GM21723 (cell line): ENCODE measurements around the gene SNPH.
"Not testable (repeated sequence)": the region's sequence is repeated elsewhere in the genome, so short reads cannot be mapped to it uniquely, and the experiment has no call there.

Source experiments
- ATAC-seq: cut with Tn5 transposase; IDR thresholded peaks from one replicate; pipeline ENCODE4 v1.9.1; 2021; ENCODE audit warnings: mild to moderate bottlenecking, moderate library complexity; ENCODE audit not compliant: unreplicated experiment

SNPH gene

GRCh38 chr20:1266167-1266973, at the start of gene SNPH:
Gene SNPH (plus strand): TSS chr20:1266294. CDS start chr20:1296240, 29,946 bp downstream.
- ATAC-seq = peak; percentile 76

- not testable (repeated sequence) for ATAC-seq
Observed at GRCh38 chr20:1216527-1217427, 49.3 kb upstream of the SNPH start.

DNA sequence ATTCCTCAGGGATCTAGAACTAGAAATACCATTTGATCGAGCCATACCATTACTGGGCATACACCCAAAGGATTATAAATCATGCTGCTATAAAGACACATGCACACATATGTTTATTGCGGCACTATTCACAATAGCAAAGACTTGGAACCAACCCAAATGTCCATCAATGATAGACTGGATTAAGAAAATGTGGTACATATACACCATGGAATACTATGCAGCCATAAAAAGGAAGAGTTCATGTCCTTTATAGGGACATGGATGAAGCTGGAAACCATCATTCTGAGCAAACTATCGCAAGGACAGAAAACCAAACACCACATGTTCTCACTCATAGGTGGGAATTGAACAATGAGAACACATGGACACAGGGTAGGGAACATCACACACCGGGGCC, 43.3 kb upstream of the SNPH start:
- ATAC-seq = not testable (repeated sequence)

DNA sequence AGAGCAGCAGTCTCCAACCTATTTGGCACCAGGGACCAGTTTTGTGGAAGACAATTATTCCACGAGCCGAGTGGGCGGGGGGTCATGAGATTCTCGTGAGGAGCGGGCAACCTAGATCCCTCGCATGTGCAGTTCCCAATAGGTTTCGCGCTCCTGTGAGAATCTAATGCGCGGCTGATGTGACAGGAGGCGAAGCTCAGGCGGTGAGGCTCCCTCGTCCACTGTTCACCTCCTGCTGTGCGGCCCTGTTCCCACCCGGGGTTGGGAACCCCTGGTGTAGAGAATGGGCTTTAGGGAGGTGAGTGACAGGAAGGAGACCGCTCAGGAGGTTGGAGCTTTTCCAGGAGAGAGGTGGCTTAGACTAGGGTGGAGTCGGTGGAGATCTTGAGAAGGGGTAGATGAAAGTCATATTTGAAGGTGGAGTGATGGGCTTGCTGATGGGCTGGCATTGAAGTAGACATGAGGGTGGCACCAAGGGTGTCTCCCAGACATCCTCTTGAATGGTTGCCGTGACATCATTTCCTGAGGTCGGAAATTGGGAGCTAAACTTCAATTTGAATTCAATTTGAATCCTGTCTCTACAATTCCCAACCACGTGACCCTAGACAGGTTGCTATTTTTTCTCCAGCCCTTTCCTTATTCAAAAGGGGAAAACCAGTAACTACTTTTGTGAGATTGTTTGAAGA, 41.7 kb upstream of the SNPH start:
- no peak for ATAC-seq

GRCh38 chr20:1225263-1225782, 40.8 kb upstream of the SNPH start:
- no peak for ATAC-seq

- ATAC-seq = peak; percentile 59
Observed at GRCh38 chr20:1225783-1226654, 40.1 kb upstream of the SNPH start, which contains the start of gene RAD21L1. Gene RAD21L1 (plus strand): TSS chr20:1226044. CDS start chr20:1228454, 2,410 bp downstream.

DNA sequence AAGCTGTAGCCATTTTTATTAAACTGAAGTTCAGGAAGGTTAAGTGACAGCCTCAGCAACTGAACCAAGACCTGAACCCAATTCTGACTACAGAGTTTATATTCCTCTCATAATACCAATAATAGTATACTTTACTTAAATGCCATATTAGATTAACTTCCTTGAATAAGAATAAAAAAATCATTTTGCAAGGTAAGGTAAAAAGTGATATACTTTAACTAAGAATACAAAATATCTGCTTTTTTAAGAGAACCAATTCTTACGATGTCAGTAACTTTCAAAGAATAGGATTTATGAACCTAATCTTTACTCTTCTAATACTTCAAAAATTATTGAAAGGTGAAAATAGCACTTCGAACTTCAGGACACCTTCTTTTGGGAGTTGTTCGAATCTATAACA, 36.6 kb upstream of the SNPH start:
- ATAC-seq = no peak

- ATAC-seq = no peak
Observed at GRCh38 chr20:1232286-1233111, 33.6 kb upstream of the SNPH start.

DNA sequence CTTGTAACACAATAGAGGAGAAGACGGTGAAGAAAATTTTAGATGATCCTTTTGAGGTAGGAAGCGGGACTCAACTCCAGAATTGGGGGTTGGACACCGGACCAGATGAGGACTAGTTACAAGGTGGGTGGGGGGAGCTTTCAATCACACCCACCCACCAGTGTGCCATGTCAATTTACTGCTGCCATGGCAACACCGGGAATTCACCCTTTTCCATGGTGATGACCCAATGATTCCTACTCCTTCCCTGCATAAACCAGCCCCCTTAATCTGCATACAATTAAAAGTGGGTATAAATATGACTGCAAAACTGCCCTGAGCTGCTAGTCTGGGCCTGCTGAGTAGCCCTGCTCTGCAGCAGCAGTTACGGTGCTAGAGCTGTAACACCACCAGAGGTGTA, 25.5 kb upstream of the SNPH start:
- ATAC-seq = no peak

DNA sequence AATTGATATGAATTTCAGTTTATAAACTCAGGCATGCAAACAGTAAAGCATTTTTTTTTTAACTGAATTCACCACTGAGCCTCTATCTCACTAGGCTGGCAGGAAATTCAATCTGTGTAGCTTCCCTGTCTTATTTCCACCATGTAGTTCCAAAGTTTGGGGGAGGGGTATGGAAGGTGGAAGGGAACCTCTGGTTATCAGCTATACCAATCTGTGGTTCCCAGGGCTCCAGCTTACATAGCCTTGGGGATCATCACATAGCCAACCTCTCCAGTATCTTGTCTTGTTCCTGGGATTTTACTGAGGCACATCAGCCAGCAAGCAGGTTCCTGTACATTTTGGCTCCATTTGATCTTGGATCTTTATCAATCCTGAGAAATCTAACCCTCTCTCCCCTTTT, 24.6 kb upstream of the SNPH start:
- ATAC-seq = no peak

DNA sequence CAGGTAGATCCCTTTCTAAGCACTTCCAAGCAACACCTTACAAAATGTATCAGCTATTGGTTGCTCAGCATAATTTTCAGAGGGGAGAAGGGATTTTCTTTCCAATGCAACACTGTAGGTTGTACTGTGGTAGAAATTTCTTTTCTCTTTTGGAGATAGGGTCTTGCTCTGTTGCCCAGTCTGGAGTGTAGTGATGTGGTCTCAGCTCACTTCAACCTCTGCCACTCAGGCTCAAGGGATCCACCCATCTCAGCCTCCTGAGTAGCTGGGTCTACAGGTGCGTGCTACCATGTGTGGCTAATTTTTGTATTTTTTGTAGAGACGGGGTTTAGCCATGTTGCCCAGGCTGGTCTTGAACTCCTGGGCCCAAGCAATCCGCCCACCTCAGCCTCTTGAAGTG, 24.0 kb upstream of the SNPH start:
- ATAC-seq = no peak

DNA sequence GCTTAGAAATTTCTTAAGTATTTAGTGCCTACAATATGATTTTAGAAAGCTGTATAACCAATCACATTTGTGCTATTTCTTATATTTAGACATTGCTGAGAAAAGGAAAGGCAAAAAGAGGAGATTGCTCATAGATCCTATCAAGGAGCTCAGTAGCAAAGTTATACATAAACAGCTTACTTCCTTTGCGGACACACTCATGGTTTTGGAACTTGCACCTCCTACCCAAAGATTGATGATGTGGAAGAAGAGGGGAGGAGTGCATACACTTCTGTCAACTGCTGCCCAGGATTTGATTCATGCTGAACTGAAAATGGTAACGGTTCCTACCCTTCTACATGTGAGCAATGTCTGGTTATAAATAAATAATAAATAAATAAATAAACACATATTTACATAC, 23.6 kb upstream of the SNPH start:
- ATAC-seq = no peak

DNA sequence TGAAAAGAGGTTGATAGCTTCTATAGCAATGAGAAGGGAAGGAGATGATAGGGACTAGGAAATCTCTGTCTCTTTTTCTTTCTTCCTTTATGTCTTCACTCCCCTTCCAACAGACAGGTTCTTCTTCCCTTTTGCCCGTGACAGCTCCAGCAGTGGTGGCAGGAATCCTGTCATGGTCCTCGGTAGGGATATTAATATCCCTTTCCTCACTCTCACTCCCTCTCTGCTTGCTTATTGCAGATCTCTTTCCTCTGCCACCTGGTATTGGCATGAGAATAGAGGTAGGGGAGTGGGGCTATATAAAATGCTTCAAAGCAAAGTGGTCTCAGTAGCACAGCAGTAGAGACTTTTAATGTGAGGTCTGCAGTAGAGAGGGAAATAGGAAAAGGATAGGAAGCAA, 20.5 kb upstream of the SNPH start:
- no peak for ATAC-seq

DNA sequence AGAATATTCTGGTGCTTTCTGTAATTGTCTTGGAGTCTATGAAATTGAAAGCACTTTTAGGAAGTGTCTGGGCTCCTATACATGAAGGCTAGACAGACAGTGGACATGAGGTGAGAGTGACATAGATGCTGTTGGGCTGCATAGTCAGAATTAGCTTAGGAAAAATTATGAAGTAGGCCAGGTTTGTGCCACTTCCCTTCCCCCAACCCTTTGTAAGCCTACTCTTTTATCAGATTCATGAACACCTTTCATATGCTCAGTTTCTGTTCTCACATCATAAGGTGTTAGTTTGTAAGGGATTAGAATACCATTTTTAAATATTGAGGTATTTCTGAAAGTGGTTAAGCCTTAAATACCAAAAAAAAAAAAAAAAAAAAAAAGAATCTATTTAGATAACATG, 18.4 kb upstream of the SNPH start:
- ATAC-seq = no peak

DNA sequence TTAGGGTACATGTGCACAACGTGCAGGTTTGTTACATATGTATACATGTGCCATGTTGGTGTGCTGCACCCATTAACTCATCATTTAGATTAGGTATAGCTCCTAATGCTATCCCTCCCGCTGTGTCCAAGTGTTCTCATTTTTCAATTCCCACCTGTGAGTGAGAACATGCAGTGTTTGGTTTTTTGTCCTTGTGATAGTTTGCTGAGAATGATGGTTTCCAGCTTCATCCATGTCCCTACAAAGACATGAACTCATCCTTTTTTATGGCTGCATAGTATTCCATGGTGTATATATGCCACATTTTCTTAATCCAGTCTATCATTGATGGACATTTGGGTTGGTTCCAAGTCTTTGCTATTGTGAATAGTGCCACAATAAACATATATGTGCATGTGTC, 15.8 kb upstream of the SNPH start:
- not testable (repeated sequence) for ATAC-seq

DNA sequence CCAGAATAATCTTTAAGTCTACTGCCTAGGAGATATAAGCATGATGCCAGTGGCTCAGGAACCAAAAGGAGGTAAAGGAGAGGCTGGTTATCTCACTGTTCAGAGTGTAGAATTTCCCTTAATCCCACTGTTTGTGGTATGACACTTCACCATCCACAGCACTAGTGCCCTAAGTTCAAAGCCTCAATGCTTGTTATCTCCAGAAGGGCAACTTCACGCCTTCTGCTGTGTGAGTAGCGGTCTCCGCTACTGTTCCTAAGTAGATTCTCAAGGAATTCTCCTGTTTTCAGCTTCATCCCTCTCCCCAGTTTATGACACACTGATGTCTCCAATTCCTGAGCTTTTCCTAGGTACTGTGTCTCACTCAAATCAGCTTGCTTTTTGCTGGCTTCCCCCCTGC, 13.7 kb upstream of the SNPH start:
- no peak for ATAC-seq

GRCh38 chr20:1254254-1254653, 11.8 kb upstream of the SNPH start:
- ATAC-seq = no peak

- ATAC-seq = no peak
Observed at GRCh38 chr20:1255675-1256074, 10.4 kb upstream of the SNPH start.

DNA sequence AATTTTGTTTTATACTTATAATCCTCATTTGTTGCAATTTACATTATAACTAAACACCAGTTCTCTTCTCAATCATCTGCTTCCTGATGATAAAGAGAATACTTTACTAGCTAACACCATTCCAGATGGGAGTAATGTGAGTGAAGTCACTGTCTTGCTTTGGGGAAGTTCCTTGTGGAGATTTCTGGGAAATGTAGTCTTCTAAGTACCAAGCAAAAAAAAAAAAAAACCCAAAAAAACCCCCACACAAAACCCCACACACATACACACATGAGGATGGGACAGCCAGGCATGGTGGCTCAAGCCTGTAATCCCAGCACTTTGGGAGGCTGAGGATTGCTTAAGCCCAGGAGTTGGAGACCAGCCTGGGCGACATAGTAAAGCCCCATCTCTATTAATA, 2.2 kb upstream of the SNPH start:
- no peak for ATAC-seq
